HFFc6 (cell line): ENCODE measurements around the gene AOPEP. TPM values are rescaled to one million over a fixed set of nuclear protein-coding genes. Genes with fewer than 3 reads are reported as not detected.

Experiments used
- DNase-seq: peaks from one replicate; pipeline ENCODE4 v3.0.0-alpha.2; 2018
- H3K27ac Mint-ChIP-seq: 2 replicates; pipeline ENCODE4 v1.8.0; 2020; ENCODE audit warnings: mild to moderate bottlenecking, mixed read lengths
- H3K27me3 Mint-ChIP-seq: 2 replicates; pipeline ENCODE4 v1.8.0; 2021; ENCODE audit warnings: mild to moderate bottlenecking, moderate library complexity, mixed read lengths; ENCODE audit not compliant: insufficient read depth
- H3K36me3 Mint-ChIP-seq: 2 replicates; pipeline ENCODE4 v1.8.0; 2021; ENCODE audit warnings: low read depth, mixed read lengths
- H3K4me1 Mint-ChIP-seq: 2 replicates; pipeline ENCODE4 v1.8.0; 2020; ENCODE audit warnings: low read depth, mixed read lengths
- H3K4me3 Mint-ChIP-seq: 2 replicates; pipeline ENCODE4 v1.8.0; 2020; ENCODE audit warnings: mild to moderate bottlenecking, moderate library complexity, mixed read lengths
- H3K9me3 Mint-ChIP-seq: 2 replicates; pipeline ENCODE4 v1.8.0; 2020; ENCODE audit warnings: mild to moderate bottlenecking, mixed read lengths
- CTCF ChIP-seq: fragments of 200-600 bp; sonication (generic); IDR thresholded peaks from 2 replicates; pipeline ENCODE4 v1.5.0; 2021; ENCODE audit warnings: antibody characterized with exemption, mild to moderate bottlenecking
- total RNA-seq, 6 experiments: library from RNA; stranded (reverse); fragmentation: NEBNext Ultra II Directional; extraction: Animal tissue kit (Norgen Biotek cat#: 25700); gene quantifications; 2 replicates in 1 of 6; 3 replicates in 5 of 6; pipeline ENCODE4 v1.2.3, GENCODE V29; 2021

AOPEP gene
- total RNA-seq, 6 experiments from 2014 or later: 32.2 to 46.6 (median 36.3) TPM

- Mint-ChIP-seq H3K27me3 (no peaks in the 10 kb centered on the region), H3K36me3 (peaks cover 22% of the 10 kb centered on the region), H3K9me3 (peaks cover 17% of the 10 kb centered on the region), H3K4me1 (peaks cover 38% of the 10 kb centered on the region), H3K27ac (no peak overlapping the region), H3K4me3 (no peak overlapping the region)
- TF ChIP-seq CTCF: no peak
- no peak for DNase-seq
These were observed 163.1 kb downstream of the AOPEP start for GRCh38 chr9:94889628-94890027.

GRCh38 chr9:94891183-94891582 lies 164.7 kb downstream of the AOPEP start:
- DNase-seq: no peak
- Mint-ChIP-seq H3K27ac (no peak overlapping the region), H3K4me3 (no peak overlapping the region), H3K36me3 (peaks cover 22% of the 10 kb centered on the region), H3K9me3 (peaks cover 17% of the 10 kb centered on the region), H3K4me1 (peaks cover 28% of the 10 kb centered on the region), H3K27me3 (no peaks in the 10 kb centered on the region)
- TF ChIP-seq CTCF: no peak

GRCh38 chr9:94892675-94893074 lies 166.2 kb downstream of the AOPEP start:
- Mint-ChIP-seq H3K4me1 (peaks cover 22% of the 10 kb centered on the region), H3K27ac (no peak overlapping the region), H3K4me3 (no peak overlapping the region), H3K27me3 (no peaks in the 10 kb centered on the region), H3K9me3 (peaks cover 17% of the 10 kb centered on the region), H3K36me3 (peaks cover 22% of the 10 kb centered on the region)
- no peak for DNase-seq
- no peak for TF ChIP-seq CTCF

GRCh38 chr9:94894094-94894699 lies 167.7 kb downstream of the AOPEP start:
- H3K4me1 Mint-ChIP-seq: peaks cover 16% of the 10 kb centered on the region
- no peak overlapping the region for H3K4me3 Mint-ChIP-seq
- H3K27me3 Mint-ChIP-seq: no peaks in the 10 kb centered on the region
- no peak for TF ChIP-seq CTCF
- no peak overlapping the region for H3K27ac Mint-ChIP-seq
- DNase-seq: no peak
- peaks cover 17% of the 10 kb centered on the region for H3K9me3 Mint-ChIP-seq
- H3K36me3 Mint-ChIP-seq: peaks cover 22% of the 10 kb centered on the region

GRCh38 chr9:94895668-94896067 lies 169.2 kb downstream of the AOPEP start:
- no peak for TF ChIP-seq CTCF
- H3K9me3 Mint-ChIP-seq: peaks cover 13% of the 10 kb centered on the region
- DNase-seq: no peak
- no peak overlapping the region for H3K4me3 Mint-ChIP-seq
- H3K27me3 Mint-ChIP-seq: no peaks in the 10 kb centered on the region; the same call in 1 of the 2 replicates
- peaks cover 24% of the 10 kb centered on the region for H3K4me1 Mint-ChIP-seq
- no peak overlapping the region for H3K27ac Mint-ChIP-seq
- peaks cover 17% of the 10 kb centered on the region for H3K36me3 Mint-ChIP-seq

- no peaks in the 10 kb centered on the region; the same call in 1 of the 2 replicates for H3K27me3 Mint-ChIP-seq
- H3K4me3 Mint-ChIP-seq: no peak overlapping the region
- H3K9me3 Mint-ChIP-seq: peaks cover 6% of the 10 kb centered on the region
- no peak for DNase-seq
- no peak for TF ChIP-seq CTCF
- H3K4me1 Mint-ChIP-seq: peaks cover 30% of the 10 kb centered on the region
- no peak overlapping the region for H3K27ac Mint-ChIP-seq
- H3K36me3 Mint-ChIP-seq: peaks cover 9% of the 10 kb centered on the region
These were observed 170.0 kb downstream of the AOPEP start for GRCh38 chr9:94896512-94896911.
